ENCODE results near the gene LYPD3.
A peak's percentile ranks its signal among the peaks of the same experiment; 100 is the strongest.
"Not testable (repeated sequence)": the region's sequence is repeated elsewhere in the genome, so short reads cannot be mapped to it uniquely, and the experiment has no call there.

The LYPD3 gene

GRCh38 chr19:43460362-43461016, 4.9 kb downstream of the LYPD3 start:
- no peak for DNase-seq

GRCh38 chr19:43457809-43458208, 7.6 kb downstream of the LYPD3 start:
- no peak for DNase-seq

GRCh38 chr19:43455321-43456113, 9.9 kb downstream of the LYPD3 start:
- no peak for DNase-seq

- DNase-seq = no peak
Observed at GRCh38 chr19:43454031-43454430, 11.4 kb downstream of the LYPD3 start.

DNA sequence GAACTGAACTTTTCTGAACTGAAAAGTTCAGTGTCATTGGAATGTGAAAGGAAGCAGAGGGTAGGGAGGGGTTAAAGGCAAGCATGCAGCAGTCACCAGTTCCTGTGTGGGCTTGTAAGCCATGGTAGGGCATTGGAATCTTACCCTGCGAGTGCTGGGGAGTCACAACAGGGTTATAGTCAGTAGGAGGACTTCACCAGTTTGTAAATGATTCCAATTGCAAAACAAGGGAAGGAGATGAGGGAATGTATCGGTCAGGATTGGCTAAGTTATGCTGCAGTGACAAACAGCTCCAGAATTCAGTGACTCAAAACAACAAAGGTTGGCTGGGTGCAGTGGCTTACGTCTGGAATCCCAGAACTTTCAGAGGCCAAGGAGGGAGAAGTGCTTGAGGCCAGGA, 12.8 kb downstream of the LYPD3 start:
- no peak for DNase-seq

DNA sequence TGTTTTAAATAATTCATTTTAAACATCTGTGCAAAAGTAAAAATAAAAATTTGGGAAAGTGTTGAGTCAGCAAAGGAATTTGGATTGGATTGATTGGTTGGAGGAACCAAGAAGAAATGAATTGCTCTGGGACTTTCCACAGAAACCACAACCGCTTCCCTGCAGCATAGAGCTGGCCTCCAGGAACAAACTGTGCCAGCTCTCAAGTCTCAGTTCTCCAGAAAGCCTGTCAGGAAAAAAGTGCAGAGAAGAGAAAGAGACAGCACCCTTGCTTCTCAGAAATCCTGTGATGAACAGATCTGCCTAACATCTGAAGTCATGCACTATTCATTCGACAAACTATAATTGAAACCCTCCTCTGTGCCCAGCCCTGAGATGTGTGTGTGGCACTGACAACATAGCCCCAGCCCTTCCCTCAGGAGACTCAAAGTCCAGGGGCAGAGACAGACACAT, 14.8 kb downstream of the LYPD3 start:
- DNase-seq = no peak

- DNase-seq = no peak
Observed at GRCh38 chr19:43447655-43448054, 17.8 kb downstream of the LYPD3 start.

DNA sequence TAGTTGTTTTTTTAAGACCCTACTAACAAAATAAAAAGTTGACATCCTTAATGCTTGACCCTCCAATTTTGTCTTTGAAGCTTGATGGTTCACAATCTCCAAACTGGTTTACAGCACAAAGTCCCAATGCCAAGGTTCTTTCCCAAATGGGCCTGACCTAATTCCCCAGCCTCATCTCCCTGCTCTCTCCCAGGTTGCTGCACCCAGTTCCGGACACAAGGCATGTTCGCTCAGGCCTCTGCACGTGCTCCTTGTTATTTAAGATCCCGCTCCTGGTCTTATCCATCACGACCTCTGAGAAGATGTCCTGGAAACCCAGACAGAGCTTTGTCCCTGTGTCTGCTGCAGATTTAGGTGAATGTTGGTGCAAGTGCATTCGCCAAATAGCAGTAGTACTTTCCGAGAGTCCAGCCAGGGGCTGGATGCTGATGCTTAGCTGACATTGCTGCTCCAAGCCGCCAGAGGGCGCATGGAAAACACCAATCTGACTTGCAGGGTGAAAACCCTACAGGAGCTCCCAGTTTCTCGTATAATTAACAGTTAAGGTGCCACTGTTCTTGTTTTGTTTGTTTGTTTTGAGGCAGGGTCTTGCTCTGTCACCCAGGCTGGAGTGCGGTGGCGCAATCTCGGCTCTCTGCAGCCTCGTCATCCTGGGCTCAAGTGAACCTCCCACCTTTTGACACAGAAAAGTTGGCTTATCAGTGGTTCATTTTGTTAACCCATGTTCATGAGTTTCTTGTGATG, 18.5 kb downstream of the LYPD3 start:
- peak; percentile 88 for DNase-seq

GRCh38 chr19:43445426-43445825, 20.0 kb downstream of the LYPD3 start:
- no peak for DNase-seq

DNA sequence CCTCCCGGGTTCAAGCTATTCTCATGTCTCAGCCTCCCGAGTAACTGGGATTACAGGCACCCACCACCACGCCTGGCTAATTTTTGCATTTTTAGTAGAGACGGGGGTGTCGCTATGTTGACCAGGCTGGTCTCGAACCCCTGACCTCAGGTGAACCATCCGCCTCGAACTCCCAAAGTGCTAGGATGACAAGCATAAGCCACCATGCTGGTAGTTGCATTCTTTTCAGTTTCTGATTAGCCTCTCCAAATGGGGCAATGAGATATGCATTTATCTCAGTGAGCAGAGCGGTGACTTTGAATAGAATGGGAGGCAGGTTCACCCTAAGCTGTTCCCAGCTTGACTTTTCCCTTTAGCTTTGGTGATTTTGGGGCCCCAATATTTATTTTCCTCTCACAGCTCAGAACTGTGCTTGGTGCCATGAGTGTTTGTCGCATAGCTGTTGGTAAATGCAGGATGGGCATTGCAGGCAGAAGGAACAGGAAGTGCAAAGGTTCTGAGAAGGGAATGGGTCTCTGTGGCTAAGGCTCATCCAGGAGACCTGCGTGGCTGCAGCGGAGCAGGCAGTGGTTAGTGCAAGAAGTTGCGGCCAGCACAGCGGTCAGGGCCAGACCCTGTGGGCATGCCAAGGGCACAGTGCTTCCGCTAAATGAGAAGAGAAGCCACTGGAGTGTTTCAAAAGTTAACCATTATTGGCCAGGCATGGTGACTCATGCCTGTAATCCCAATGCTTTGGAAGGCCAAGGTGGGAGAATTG, 20.7 kb downstream of the LYPD3 start:
- DNase-seq = no peak

DNA sequence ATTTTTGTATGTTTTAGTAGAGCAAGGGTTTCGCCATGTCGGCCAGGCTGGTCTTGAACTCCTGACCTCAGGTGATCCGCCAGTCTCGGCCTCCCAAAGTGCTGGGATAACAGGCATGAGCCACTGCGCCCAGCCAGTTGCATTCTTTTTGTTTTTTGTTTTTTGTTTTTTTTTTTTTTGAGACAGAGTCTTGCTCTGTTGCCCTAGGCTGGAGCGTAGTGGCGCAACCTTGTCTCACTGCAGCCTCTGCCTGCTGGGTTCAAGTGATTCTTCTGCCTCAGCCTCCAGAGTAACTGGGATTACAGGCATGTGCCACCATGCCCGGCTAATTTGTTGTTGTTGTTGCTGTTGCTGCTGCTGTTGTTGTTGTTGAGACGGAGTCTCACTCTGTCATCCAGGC, 21.3 kb downstream of the LYPD3 start:
- not testable (repeated sequence) for DNase-seq

DNA sequence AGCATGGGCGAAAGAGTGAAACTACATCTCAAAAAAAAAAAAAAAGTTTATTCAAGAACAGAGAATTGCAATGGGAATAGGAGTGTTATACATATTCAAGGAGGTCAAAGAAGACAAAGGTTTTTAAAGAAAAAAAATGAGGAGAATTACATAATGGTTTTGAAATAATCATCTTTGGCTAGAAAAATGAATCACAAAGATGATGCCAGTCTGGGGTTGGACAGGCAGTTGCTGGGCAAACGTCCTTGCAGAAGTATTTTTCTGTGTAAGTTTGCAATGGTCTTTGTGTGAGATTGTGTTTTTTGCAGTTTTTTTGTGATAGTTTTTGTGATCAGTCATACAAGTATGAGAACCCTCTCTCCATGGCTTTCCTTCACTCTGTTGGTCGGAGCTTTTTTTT, 23.7 kb downstream of the LYPD3 start:
- DNase-seq = no peak

DNA sequence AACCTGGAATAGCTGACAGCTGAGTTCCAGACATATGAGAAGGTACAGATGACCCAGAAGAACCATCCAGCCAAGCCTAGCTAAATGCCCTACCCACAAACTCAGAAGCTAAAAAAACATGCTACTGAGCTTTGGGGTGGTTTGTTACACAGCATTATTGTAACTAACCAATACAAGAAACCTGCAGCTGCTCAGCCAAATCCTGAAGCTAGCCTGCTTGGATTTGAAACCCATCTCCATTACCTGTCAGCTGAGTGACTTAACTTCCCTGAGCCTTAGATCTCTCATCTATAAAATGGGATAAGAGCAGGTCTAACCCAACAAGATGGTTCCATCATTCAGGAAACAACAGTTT, 25.7 kb downstream of the LYPD3 start:
- no peak for DNase-seq

DNA sequence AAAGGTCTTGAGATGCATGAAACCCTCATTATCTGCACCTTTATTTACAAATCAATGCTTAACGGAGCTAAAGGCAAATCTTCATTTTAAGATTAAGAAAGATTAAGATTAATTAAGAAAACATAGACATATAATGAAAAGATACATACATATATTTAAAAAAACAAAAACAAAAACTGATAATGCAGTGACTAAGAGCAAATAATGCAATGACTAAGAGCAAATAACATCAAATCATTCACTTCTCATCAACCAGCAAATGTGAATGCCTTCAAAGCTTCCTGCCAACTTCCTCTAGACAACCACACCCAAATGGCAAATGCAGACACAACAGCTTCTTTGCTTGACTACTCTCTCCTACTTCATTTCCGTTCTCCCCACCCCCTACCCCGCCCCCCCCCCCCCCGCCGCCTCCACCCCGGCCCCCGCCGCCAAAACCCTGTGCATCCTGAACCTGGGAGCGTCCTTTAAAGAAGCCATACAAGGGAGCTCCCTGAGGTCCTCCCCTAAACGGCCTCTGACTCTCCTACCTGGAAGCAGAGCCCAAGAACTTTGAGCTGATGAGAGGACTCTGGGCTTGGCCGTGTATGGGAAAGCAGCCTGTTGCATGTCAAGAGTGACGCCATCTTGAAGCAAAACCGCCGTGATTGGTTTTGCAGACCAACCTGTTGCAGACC, 26.2 kb downstream of the LYPD3 start:
- no peak for DNase-seq

DNA sequence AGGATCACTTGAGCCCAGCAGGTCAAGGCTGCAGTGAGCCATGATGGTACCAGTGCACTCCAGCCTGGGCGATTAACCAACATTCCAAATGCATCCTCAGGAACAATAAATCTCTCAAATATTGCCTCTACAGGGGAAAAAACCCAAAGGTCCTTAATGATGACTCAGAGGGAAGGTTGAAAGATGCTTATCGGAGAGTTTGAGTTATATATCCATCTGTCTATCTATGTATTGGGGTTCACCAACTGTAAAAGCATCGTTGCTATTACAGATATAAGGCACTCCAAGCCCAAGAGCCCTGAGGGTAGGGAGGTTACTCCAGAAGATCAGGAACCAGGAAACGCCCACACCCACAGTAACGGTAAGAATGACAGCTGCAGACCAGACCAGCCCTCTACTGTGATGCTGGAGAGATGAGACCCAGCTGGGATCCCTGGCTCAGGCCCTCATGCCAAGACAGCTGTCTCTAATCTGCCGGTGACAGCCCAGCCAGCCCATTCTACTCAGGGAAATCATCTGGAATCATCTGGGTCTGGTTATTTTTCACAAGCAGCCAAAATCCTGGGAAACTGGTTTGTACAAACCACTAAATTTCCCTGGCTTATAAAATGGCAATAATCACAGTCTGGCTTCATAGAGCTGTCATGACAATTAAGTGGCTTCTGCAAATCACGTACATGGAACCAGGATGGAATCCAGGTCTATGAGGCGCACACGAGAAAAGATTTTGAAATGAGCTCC, 26.9 kb downstream of the LYPD3 start:
- no peak for DNase-seq

DNA sequence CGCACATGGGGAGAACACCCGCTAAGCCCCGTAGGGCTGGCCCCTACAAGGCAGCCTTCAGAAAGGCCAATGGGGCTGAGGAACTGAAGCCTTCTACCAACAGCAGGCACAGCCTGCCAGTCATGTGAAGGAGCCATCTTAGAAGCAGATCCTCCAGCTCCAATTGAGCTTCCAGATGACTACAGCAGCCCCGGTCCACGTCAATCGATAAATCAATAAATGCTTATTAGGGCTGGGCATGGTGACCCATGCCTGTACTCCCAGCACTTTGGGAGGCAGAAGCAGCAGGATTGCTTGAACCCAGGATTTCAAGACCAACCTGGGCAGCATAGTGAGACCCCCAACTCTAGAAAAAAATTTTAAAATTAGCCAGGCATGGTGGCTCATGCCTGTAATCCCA, 27.7 kb downstream of the LYPD3 start:
- no peak for DNase-seq

GRCh38 chr19:43437284-43437683, 28.1 kb downstream of the LYPD3 start:
- not testable (repeated sequence) for DNase-seq

DNA sequence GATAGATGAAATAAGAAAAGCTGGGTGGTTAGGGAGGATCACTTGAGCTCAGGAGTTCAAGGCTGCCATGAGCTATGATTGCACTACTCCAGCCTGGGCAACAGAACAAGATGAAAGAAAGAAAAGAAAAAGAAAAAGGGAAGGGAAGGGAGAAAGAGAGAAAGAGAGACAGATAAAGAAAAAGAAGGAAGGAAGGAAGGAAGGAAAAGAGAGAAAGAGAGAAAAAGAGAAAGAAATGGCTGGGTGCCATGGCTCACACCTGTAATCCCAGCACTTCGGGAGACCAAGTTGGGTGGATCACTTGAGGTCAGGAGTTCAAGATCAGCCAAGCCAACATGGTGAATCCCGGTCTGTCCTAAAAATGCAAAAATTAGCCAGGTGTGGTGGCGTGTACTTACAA, 29.6 kb downstream of the LYPD3 start:
- no peak for DNase-seq

GRCh38 chr19:43433689-43434088, 31.7 kb downstream of the LYPD3 start:
- DNase-seq = no peak

DNA sequence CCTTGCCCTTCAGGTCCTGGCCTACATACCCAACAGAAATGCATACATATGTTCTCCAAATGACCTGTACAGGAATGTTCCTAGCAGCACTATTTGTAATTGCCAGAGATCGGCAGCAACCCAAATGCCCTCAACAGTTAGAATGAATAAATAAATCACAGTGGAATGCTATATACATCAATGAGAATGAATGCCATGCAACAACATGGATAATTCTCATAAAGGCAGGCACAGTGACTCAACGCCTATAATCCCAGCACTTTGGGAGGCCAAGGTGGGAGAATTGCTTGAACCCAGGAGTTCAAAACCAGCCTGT, 32.1 kb downstream of the LYPD3 start:
- DNase-seq = no peak

DNA sequence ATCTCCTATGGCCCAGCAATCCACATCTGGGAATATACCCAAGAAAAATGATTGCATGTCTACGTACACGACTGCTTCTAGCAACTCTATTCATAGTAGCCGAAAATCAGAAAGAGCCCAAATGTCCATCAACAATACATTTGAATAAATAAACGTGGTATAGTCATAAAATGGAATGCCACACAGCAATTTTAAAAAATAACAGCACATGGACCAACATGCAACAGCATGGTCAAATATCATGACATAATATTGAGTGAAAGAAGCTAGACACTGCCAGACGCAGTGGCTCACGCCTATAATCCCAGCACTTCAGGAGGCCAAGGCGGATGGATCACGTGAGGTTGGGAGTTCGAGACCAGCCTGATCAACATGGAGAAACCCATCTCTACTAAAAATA, 34.4 kb downstream of the LYPD3 start:
- no peak for DNase-seq

- no peak for DNase-seq
Observed at GRCh38 chr19:43430142-43430710, 35.2 kb downstream of the LYPD3 start.

All from activated CD8-positive, alpha-beta memory T cell treated with anti-CD3 and anti-CD28 coated beads, Interleukin-2, amount 50 U/mL, for 48 hours (primary cell).